OCI-LY1 (cell line): ENCODE data around the gene C13orf42.

ENCODE experiments used
- H2AFZ ChIP-seq: fragments of 200-600 bp; sonication (generic), shearing (Covaris generic); 2 replicates; pipeline ENCODE4 v1.6.0; 2014; ENCODE audit warnings: antibody characterized with exemption, mild to moderate bottlenecking, low read length
- H3F3A ChIP-seq: fragments of 200-600 bp; sonication (generic), shearing (Covaris generic); 2 replicates; pipeline ENCODE4 v1.6.0; 2014; ENCODE audit warnings: mild to moderate bottlenecking, antibody characterized with exemption, low read length, moderate library complexity; ENCODE audit not compliant: insufficient read depth
- H3K27ac ChIP-seq: fragments of 200-600 bp; sonication (generic); 2 replicates; pipeline ENCODE4 v1.5.1; 2014; ENCODE audit warnings: low read length, mixed run types, mild to moderate bottlenecking, low read depth; ENCODE audit not compliant: poor library complexity, severe bottlenecking
- H3K27me3 ChIP-seq: fragments of 200-600 bp; sonication (generic); 2 replicates; pipeline ENCODE4 v1.6.0; 2014; ENCODE audit warnings: antibody characterized with exemption, mild to moderate bottlenecking, low read length, moderate library complexity; ENCODE audit not compliant: insufficient read depth
- H3K36me3 ChIP-seq: fragments of 200-600 bp; sonication (generic); 2 replicates; pipeline ENCODE4 v1.6.1; 2014; ENCODE audit warnings: mild to moderate bottlenecking, antibody characterized with exemption, low read length, moderate library complexity, mixed read lengths; ENCODE audit not compliant: insufficient read depth
- H3K4me1 ChIP-seq: fragments of 200-600 bp; sonication (generic); 2 replicates; pipeline ENCODE4 v1.5.1; 2014; ENCODE audit warnings: mild to moderate bottlenecking, low read length, moderate library complexity; ENCODE audit not compliant: insufficient read depth, severe bottlenecking
- H3K4me2 ChIP-seq: fragments of 200-600 bp; sonication (generic), shearing (Covaris generic); 2 replicates; pipeline ENCODE4 v1.6.1; 2014; ENCODE audit warnings: low read length
- H3K4me3 ChIP-seq: fragments of 200-600 bp; sonication (generic); 2 replicates; pipeline ENCODE4 v1.5.1; 2014; ENCODE audit warnings: low read length, low read depth, mild to moderate bottlenecking, mixed read lengths; ENCODE audit not compliant: poor library complexity, severe bottlenecking
- H3K79me2 ChIP-seq: fragments of 200-600 bp; shearing (Covaris generic); 2 replicates; pipeline ENCODE4 v1.6.1; 2016; ENCODE audit warnings: mixed run types, low read length, mixed read lengths; ENCODE audit not compliant: insufficient read depth
- H3K9ac ChIP-seq: fragments of 200-600 bp; sonication (generic), shearing (Covaris generic); 2 replicates; pipeline ENCODE4 v1.6.1; 2014; ENCODE audit warnings: mild to moderate bottlenecking, low read length, mixed read lengths
- H3K9me2 ChIP-seq: fragments of 200-600 bp; sonication (generic), shearing (Covaris generic); 2 replicates; pipeline ENCODE4 v1.6.1; 2014; ENCODE audit warnings: low read depth, mild to moderate bottlenecking, low read length, mixed read lengths
- H3K9me3 ChIP-seq: fragments of 200-600 bp; shearing (Covaris generic); 2 replicates; pipeline ENCODE4 v1.6.1; 2014; ENCODE audit warnings: low read length, mixed read lengths
- H4K20me1 ChIP-seq: fragments of 200-600 bp; sonication (generic), shearing (Covaris generic); 2 replicates; pipeline ENCODE4 v1.6.0; 2016; ENCODE audit warnings: mild to moderate bottlenecking, low read length; ENCODE audit not compliant: insufficient read depth
- CTCF ChIP-seq: fragments of 200-600 bp; sonication (generic), shearing (Covaris generic); IDR thresholded peaks from 2 replicates; pipeline ENCODE4 v1.5.1; 2017; ENCODE audit warnings: mild to moderate bottlenecking, antibody characterized with exemption, low read length, moderate library complexity, mixed read lengths
- EZH2 ChIP-seq: fragments of 200-600 bp; sonication (generic), shearing (Covaris generic); IDR thresholded peaks from 2 replicates; pipeline ENCODE4 v1.8.0; 2017; ENCODE audit warnings: borderline replicate concordance, mixed run types, mild to moderate bottlenecking, antibody characterized with exemption, low read length, moderate library complexity, mixed read lengths

Gene C13orf42

GRCh38 chr13:51063909-51064308 is 47.2 kb downstream of the C13orf42 start:
- H3K27ac ChIP-seq = no peak overlapping the region
- no peak overlapping the region for H3K4me2 ChIP-seq
- no peaks in the 10 kb centered on the region for H3K36me3 ChIP-seq
- no peaks in the 10 kb centered on the region for H3F3A ChIP-seq
- H3K27me3 ChIP-seq = no peaks in the 10 kb centered on the region; the same call in 1 of the 2 replicates
- no peak overlapping the region for H2AFZ ChIP-seq
- no peaks in the 10 kb centered on the region for H4K20me1 ChIP-seq
- no peaks in the 10 kb centered on the region for H3K4me1 ChIP-seq
- no peak for TF ChIP-seq EZH2
- TF ChIP-seq CTCF = no peak
- no peaks in the 10 kb centered on the region for H3K9me3 ChIP-seq
- H3K4me3 ChIP-seq = no peak overlapping the region
- H3K9me2 ChIP-seq = no peaks in the 10 kb centered on the region
- H3K9ac ChIP-seq = no peak overlapping the region
- no peaks in the 10 kb centered on the region for H3K79me2 ChIP-seq

GRCh38 chr13:51058461-51059167 is 52.5 kb downstream of the C13orf42 start:
- H3K79me2 ChIP-seq = no peaks in the 10 kb centered on the region
- no peak for TF ChIP-seq CTCF
- H3K9me2 ChIP-seq = no peaks in the 10 kb centered on the region
- no peaks in the 10 kb centered on the region for H3K36me3 ChIP-seq
- H2AFZ ChIP-seq = no peak overlapping the region
- no peaks in the 10 kb centered on the region; the same call in 1 of the 2 replicates for H3K27me3 ChIP-seq
- no peak overlapping the region for H3K4me3 ChIP-seq
- H4K20me1 ChIP-seq = no peaks in the 10 kb centered on the region
- H3K9me3 ChIP-seq = no peaks in the 10 kb centered on the region
- no peaks in the 10 kb centered on the region for H3K4me1 ChIP-seq
- H3K9ac ChIP-seq = no peak overlapping the region
- no peak overlapping the region for H3K27ac ChIP-seq
- H3F3A ChIP-seq = no peaks in the 10 kb centered on the region
- no peak overlapping the region for H3K4me2 ChIP-seq

DNA sequence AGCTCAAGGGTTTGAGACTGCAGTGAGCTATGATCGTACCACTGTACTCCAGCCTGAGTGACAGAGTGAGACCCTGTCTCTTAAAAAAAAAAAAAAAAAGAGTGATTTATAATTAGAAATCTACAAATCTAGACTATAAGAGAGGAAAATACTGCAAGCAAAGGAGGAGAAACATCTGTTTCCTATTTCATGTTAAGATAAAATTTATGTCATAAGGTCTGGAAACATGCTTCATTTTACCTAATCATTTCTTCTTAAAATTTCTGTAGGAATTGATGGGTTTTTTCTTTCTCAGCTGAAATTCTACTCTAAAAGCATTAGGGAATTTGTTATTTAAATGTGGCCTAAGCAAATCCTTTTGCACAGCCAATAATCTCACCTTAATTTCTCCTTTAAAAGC is 53.2 kb downstream of the C13orf42 start:
- no peak overlapping the region for H3K27ac ChIP-seq
- H4K20me1 ChIP-seq = no peaks in the 10 kb centered on the region
- H3K27me3 ChIP-seq = no peaks in the 10 kb centered on the region; the same call in 1 of the 2 replicates
- no peaks in the 10 kb centered on the region for H3K9me3 ChIP-seq
- no peaks in the 10 kb centered on the region for H3K36me3 ChIP-seq
- no peak overlapping the region for H3K4me3 ChIP-seq
- no peaks in the 10 kb centered on the region for H3K4me1 ChIP-seq
- H3K9me2 ChIP-seq = no peaks in the 10 kb centered on the region
- no peak overlapping the region for H3K4me2 ChIP-seq
- no peak overlapping the region for H2AFZ ChIP-seq
- H3K9ac ChIP-seq = no peak overlapping the region
- no peaks in the 10 kb centered on the region for H3K79me2 ChIP-seq
- TF ChIP-seq CTCF (no peak), EZH2 (no peak)
- H3F3A ChIP-seq = no peaks in the 10 kb centered on the region
